H9 (cell line): ENCODE measurements around the gene PLEKHA1. TPM values are rescaled to one million over a fixed set of nuclear protein-coding genes. Genes with fewer than 3 reads are reported as not detected.

Source experiments
- DNase-seq: peaks from one replicate; pipeline ENCODE4 v3.0.0-alpha.2; 2017
- H2AFZ ChIP-seq: one replicate; pipeline ENCODE4 v1.6.1; 2013; ENCODE audit warnings: mild to moderate bottlenecking, low read length, control low read depth, moderate library complexity
- H2AK5ac ChIP-seq: 2 replicates; pipeline ENCODE4 v1.6.1; 2013; ENCODE audit warnings: low read length, control low read depth, mixed read lengths; ENCODE audit not compliant: insufficient read length
- H2BK120ac ChIP-seq: one replicate; pipeline ENCODE4 v1.6.1; 2013; ENCODE audit warnings: low read depth, mild to moderate bottlenecking, low read length, control low read depth, inconsistent platforms; ENCODE audit not compliant: poor library complexity, severe bottlenecking
- H2BK12ac ChIP-seq: 2 replicates; pipeline ENCODE4 v1.6.1; 2013; ENCODE audit warnings: low read length, control low read depth, mixed read lengths, low read depth; ENCODE audit not compliant: insufficient read length
- H2BK15ac ChIP-seq: 2 replicates; pipeline ENCODE4 v1.6.1; 2013; ENCODE audit warnings: low read depth, low read length, control low read depth
- H2BK20ac ChIP-seq: one replicate; pipeline ENCODE4 v1.6.1; 2013; ENCODE audit warnings: low read depth, mild to moderate bottlenecking, low read length, control low read depth, inconsistent platforms; ENCODE audit not compliant: poor library complexity, severe bottlenecking
- H2BK5ac ChIP-seq: 2 replicates; pipeline ENCODE4 v1.6.1; 2013; ENCODE audit warnings: low read length, control low read depth, mixed read lengths; ENCODE audit not compliant: insufficient read length
- H3K14ac ChIP-seq: 2 replicates; pipeline ENCODE4 v1.6.1; 2013; ENCODE audit warnings: low read length, control low read depth; ENCODE audit not compliant: insufficient read depth
- H3K18ac ChIP-seq: 2 replicates; pipeline ENCODE4 v1.6.1; 2013; ENCODE audit warnings: low read depth, mild to moderate bottlenecking, mixed read lengths, low read length, control low read depth; ENCODE audit not compliant: insufficient read length
- H3K23ac ChIP-seq: 2 replicates; pipeline ENCODE4 v1.6.1; 2013; ENCODE audit warnings: low read length, control low read depth, mixed read lengths, low read depth; ENCODE audit not compliant: insufficient read length
- H3K23me2 ChIP-seq: 2 replicates; pipeline ENCODE4 v1.6.1; 2013; ENCODE audit warnings: low read depth, mild to moderate bottlenecking, mixed read lengths, low read length, control low read depth; ENCODE audit not compliant: insufficient read length, poor library complexity, severe bottlenecking
- H3K27ac ChIP-seq: 2 replicates; pipeline ENCODE4 v1.5.1; 2013; ENCODE audit warnings: low read length, control low read depth, mixed read lengths, low read depth; ENCODE audit not compliant: insufficient read length
- H3K27me3 ChIP-seq: 2 replicates; pipeline ENCODE4 v1.6.1; 2013; ENCODE audit warnings: low read length, control low read depth, inconsistent platforms; ENCODE audit not compliant: insufficient read depth
- H3K4ac ChIP-seq: 2 replicates; pipeline ENCODE4 v1.6.1; 2013; ENCODE audit warnings: low read depth, mild to moderate bottlenecking, control low read depth, inconsistent platforms, low read length, moderate library complexity
- H3K4me1 ChIP-seq: 2 replicates; pipeline ENCODE4 v1.6.1; 2013; ENCODE audit warnings: low read length, control low read depth, inconsistent platforms; ENCODE audit not compliant: insufficient read depth
- H3K4me2 ChIP-seq: 2 replicates; pipeline ENCODE4 v1.6.1; 2013; ENCODE audit warnings: low read length, control low read depth, mixed read lengths; ENCODE audit not compliant: insufficient read length, insufficient read depth
- H3K56ac ChIP-seq: 2 replicates; pipeline ENCODE4 v1.6.1; 2013; ENCODE audit warnings: low read depth, mild to moderate bottlenecking, mixed read lengths, low read length, control low read depth; ENCODE audit not compliant: insufficient read length
- H3K79me1 ChIP-seq: 2 replicates; pipeline ENCODE4 v1.6.1; 2013; ENCODE audit warnings: low read depth, mild to moderate bottlenecking, moderate library complexity, low read length, control low read depth, inconsistent platforms; ENCODE audit not compliant: insufficient read depth, poor library complexity, severe bottlenecking
- H3K79me2 ChIP-seq: 2 replicates; pipeline ENCODE4 v1.6.1; 2013; ENCODE audit warnings: low read length, control low read depth, inconsistent platforms; ENCODE audit not compliant: insufficient read depth
- H3K9ac ChIP-seq: 2 replicates; pipeline ENCODE4 v1.6.1; 2013; ENCODE audit warnings: low read length, control low read depth, mixed read lengths; ENCODE audit not compliant: insufficient read length; ENCODE audit errors: extremely low read depth
- H3K9me3 ChIP-seq: one replicate; pipeline ENCODE4 v1.6.1; 2013; ENCODE audit warnings: low read depth, low read length, inconsistent platforms; ENCODE audit not compliant: control insufficient read depth
- H3T11ph ChIP-seq: one replicate; pipeline ENCODE4 v1.6.1; 2013; ENCODE audit warnings: mild to moderate bottlenecking, low read length, control low read depth, inconsistent platforms
- H4K20me1 ChIP-seq: one replicate; pipeline ENCODE4 v1.6.1; 2013; ENCODE audit not compliant: control insufficient read depth, insufficient read length, insufficient read depth
- H4K5ac ChIP-seq: 2 replicates; pipeline ENCODE4 v1.6.1; 2013; ENCODE audit warnings: low read depth, mild to moderate bottlenecking, mixed read lengths, low read length, control low read depth; ENCODE audit not compliant: insufficient read length
- H4K8ac ChIP-seq: replicated peaks from 2 replicates; pipeline ENCODE4 v1.6.1; 2013; ENCODE audit warnings: low read length, control low read depth, mixed read lengths, low read depth; ENCODE audit not compliant: insufficient read length
- H4K91ac ChIP-seq: 2 replicates; pipeline ENCODE4 v1.6.1; 2013; ENCODE audit warnings: low read depth, mild to moderate bottlenecking, moderate library complexity, mixed read lengths, low read length, control low read depth; ENCODE audit not compliant: insufficient read length
- H3K27ac Mint-ChIP-seq, 3 experiments: 2 replicates in 2 of 3; 3 replicates in 1 of 3; pipeline ENCODE4 v1.8.0; 2020 to 2021; ENCODE audit warnings: mixed read lengths in 3 of 3, mild to moderate bottlenecking in 1 of 3, moderate library complexity in 1 of 3
- H3K27me3 Mint-ChIP-seq: 2 replicates; pipeline ENCODE4 v1.8.0; 2021; ENCODE audit warnings: low read depth, mild to moderate bottlenecking, moderate library complexity, mixed read lengths
- H3K36me3 Mint-ChIP-seq, 3 experiments: 2 replicates in 2 of 3; 3 replicates in 1 of 3; pipeline ENCODE4 v1.8.0; 2020 to 2021; ENCODE audit warnings: low read depth in 3 of 3, mixed read lengths in 3 of 3; ENCODE audit not compliant: insufficient read depth in 1 of 3
- H3K4me1 Mint-ChIP-seq, 2 experiments: 2 replicates each; pipeline ENCODE4 v1.8.0; 2020; ENCODE audit warnings: mixed read lengths in 2 of 2
- H3K4me3 Mint-ChIP-seq, 2 experiments: 2 replicates in 1 of 2; 3 replicates in 1 of 2; pipeline ENCODE4 v1.8.0; 2020 to 2021; ENCODE audit warnings: mild to moderate bottlenecking in 2 of 2, mixed read lengths in 2 of 2, moderate library complexity in 1 of 2
- H3K9me3 Mint-ChIP-seq, 2 experiments: 2 replicates in 1 of 2; 3 replicates in 1 of 2; pipeline ENCODE4 v1.8.0; 2020; ENCODE audit warnings: mild to moderate bottlenecking in 2 of 2, mixed read lengths in 2 of 2, moderate library complexity in 1 of 2
- CTCF ChIP-seq: fragments of 200-600 bp; sonication (generic); conservative IDR thresholded peaks from 3 replicates; pipeline ENCODE4 v1.8.0; 2021; ENCODE audit warnings: antibody characterized with exemption, mild to moderate bottlenecking
- WGBS: extraction: QIAGEN DNeasy Blood & Tissue Kit; methylation state at CpG from one replicate; pipeline ENCODE4 v1.1.7; 2013; ENCODE audit warnings: missing lambda C conversion rate, low lambda C conversion rate, mixed read lengths; ENCODE audit not compliant: insufficient read length; ENCODE audit errors: extremely low coverage; 5-methylcytosine and 5-hydroxymethylcytosine counted together
- total RNA-seq: library from RNA; stranded (reverse); gene quantifications from 2 replicates; pipeline ENCODE4 v1.2.1, GENCODE V29; 2021

PLEKHA1 gene
- total RNA-seq, 1 experiment from 2014 or later = 32.7 TPM

- Histone ChIP-seq H3K27ac (no peak overlapping the region), H2BK5ac (no peak overlapping the region), H3K9me3 (no peaks in the 10 kb centered on the region), H3K27me3 (no peaks in the 10 kb centered on the region; the same call in 1 of the 2 replicates), H4K8ac (no peak overlapping the region), H4K20me1 (no peaks in the 10 kb centered on the region), H3K23ac (no peak overlapping the region), H2BK20ac (no peak overlapping the region), H2AFZ (no peak overlapping the region), H3K14ac (no peak overlapping the region), H3K4ac (no peak overlapping the region), H3K23me2 (no peaks in the 10 kb centered on the region), H3T11ph (no peak overlapping the region), H2BK120ac (no peak overlapping the region), H3K56ac (no peak overlapping the region), H2BK12ac (no peak overlapping the region), H3K9ac (no peak overlapping the region), H3K79me1 (peaks cover 3% of the 10 kb centered on the region), H2BK15ac (no peak overlapping the region), H3K79me2 (peaks cover 3% of the 10 kb centered on the region; the same call in 1 of the 2 replicates), H4K5ac (no peak overlapping the region), H4K91ac (no peak overlapping the region), H2AK5ac (no peak overlapping the region), H3K4me2 (no peak overlapping the region), H3K4me1 (no peaks in the 10 kb centered on the region), H3K18ac (no peak overlapping the region)
- Mint-ChIP-seq H3K4me1 (peaks cover 0 to 4% of the 10 kb centered on the region in 2 experiments; a peak in 1 of 4 replicates), H3K36me3 (peaks cover 26 to 47% (median 28%) of the 10 kb centered on the region in 3 experiments), H3K4me3 (no peak overlapping the region), H3K9me3 (peaks cover 9 to 13% of the 10 kb centered on the region in 2 experiments; a peak in 4 of 5 replicates), H3K27me3 (no peaks in the 10 kb centered on the region), H3K27ac (no peak overlapping the region)
- TF ChIP-seq CTCF = no peak
- DNase-seq = no peak
- WGBS = no CpG with 5 or more reads among the region's 3 CpGs
Measured at GRCh38 chr10:122390679-122391078, 16.2 kb downstream of the PLEKHA1 start.
